HG02981 (cell line): ENCODE results near the gene KCNS3.
A peak's percentile ranks its signal among the peaks of the same experiment; 100 is the strongest.

Source experiments
- ATAC-seq: cut with Tn5 transposase; IDR thresholded peaks from one replicate; pipeline ENCODE4 v1.9.1; 2021; ENCODE audit warnings: mild to moderate bottlenecking, moderate library complexity; ENCODE audit not compliant: unreplicated experiment

Gene KCNS3

GRCh38 chr2:17878281-17879136 lies at the start of gene KCNS3:
KCNS3 (plus strand) TSS chr2:17878667; CDS start chr2:17931009, 52,342 bp downstream.
- ATAC-seq: peak; percentile 64

GRCh38 chr2:17830053-17831034 lies 48.1 kb upstream of the KCNS3 start:
- ATAC-seq: peak; percentile 94

GRCh38 chr2:17835516-17835915 lies 43.0 kb upstream of the KCNS3 start:
- no peak for ATAC-seq

- ATAC-seq: no peak
Observed at GRCh38 chr2:17839959-17840358, 38.5 kb upstream of the KCNS3 start.

- ATAC-seq: no peak
Observed at GRCh38 chr2:17843457-17843856, 35.0 kb upstream of the KCNS3 start.

GRCh38 chr2:17845806-17846205 lies 32.7 kb upstream of the KCNS3 start:
- no peak for ATAC-seq

GRCh38 chr2:17846676-17847075 lies 31.8 kb upstream of the KCNS3 start:
- no peak for ATAC-seq

GRCh38 chr2:17847236-17847635 lies 31.2 kb upstream of the KCNS3 start:
- no peak for ATAC-seq

GRCh38 chr2:17849275-17849674 lies 29.2 kb upstream of the KCNS3 start:
- ATAC-seq: no peak

- ATAC-seq: no peak
Observed at GRCh38 chr2:17850151-17850550, 28.3 kb upstream of the KCNS3 start.

- peak; percentile 89 for ATAC-seq
Observed at GRCh38 chr2:17851731-17852585, 26.5 kb upstream of the KCNS3 start.

GRCh38 chr2:17853799-17854198 lies 24.7 kb upstream of the KCNS3 start:
- ATAC-seq: no peak

GRCh38 chr2:17857021-17857420 lies 21.4 kb upstream of the KCNS3 start:
- ATAC-seq: no peak

- no peak for ATAC-seq
Observed at GRCh38 chr2:17858064-17858463, 20.4 kb upstream of the KCNS3 start.

- ATAC-seq: no peak
Observed at GRCh38 chr2:17863539-17863938, 14.9 kb upstream of the KCNS3 start.

- no peak for ATAC-seq
Observed at GRCh38 chr2:17864676-17865075, 13.8 kb upstream of the KCNS3 start.

GRCh38 chr2:17867133-17867532 lies 11.3 kb upstream of the KCNS3 start:
- no peak for ATAC-seq

- no peak for ATAC-seq
Observed at GRCh38 chr2:17869128-17869527, 9.3 kb upstream of the KCNS3 start.

- no peak for ATAC-seq
Observed at GRCh38 chr2:17871639-17872038, 6.8 kb upstream of the KCNS3 start.

GRCh38 chr2:17873021-17873420 lies 5.4 kb upstream of the KCNS3 start:
- no peak for ATAC-seq

- no peak for ATAC-seq
Observed at GRCh38 chr2:17876590-17876989, 1.9 kb upstream of the KCNS3 start.
